Dedifferentiated amniotic fluid mesenchymal stem cell (primary cell): ENCODE results near the gene ERFL.
"Not testable (repeated sequence)": the region's sequence is repeated elsewhere in the genome, so short reads cannot be mapped to it uniquely, and the experiment has no call there.

ENCODE experiments used
- DNase-seq: peaks from one replicate; pipeline ENCODE4 v3.0.0-alpha.2; 2016; ENCODE audit errors: extremely low spot score

ERFL gene

GRCh38 chr19:41877916-41878905 is 50.0 kb downstream of the ERFL start:
- no peak for DNase-seq

DNA sequence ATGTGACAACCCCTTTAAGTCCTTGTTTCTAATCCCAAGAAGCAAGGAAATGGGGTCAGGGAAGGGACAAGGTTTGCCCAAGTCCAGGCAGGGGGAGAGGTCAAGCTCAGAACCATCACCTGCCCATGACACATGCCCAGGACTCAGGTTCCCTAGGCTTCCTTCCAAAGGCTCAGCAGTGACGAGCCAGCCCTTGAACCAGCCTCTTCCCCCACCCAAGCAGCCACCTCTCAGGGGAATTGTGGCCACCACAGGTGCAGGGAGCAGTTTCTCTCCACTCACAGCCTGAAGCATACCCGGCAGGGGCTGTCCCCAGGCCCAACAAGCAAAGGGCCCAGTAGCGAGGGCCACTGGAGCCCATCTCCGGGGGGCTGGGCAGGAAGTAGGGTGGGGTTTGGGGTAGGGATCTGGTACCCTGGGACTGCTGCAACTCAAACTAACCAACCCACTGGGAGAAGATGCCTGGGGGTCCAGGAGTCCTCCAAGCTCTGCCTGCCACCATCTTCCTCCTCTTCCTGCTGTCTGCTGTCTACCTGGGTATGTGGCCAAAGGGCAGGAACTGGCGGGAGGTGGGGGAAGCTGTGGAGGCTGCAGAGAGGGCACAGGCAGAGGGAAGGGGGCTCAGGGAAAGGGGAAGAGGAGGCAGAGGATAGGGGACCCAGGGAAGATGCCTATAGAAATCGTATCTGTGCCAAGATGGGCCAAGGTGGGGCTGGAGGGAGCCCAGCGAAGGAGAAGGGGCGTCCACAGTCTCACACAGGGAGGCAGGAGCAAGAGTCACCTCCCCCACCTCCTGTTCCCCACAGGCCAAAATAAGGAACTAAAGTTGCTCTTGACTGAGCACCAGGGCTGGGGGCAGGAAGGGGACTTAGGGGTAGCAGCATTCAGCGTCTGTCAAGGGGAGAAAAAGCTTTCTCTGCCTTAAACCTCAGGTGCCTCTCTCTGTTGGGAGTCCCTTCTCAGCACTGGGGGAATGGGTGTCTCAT is 51.1 kb downstream of the ERFL start, which contains the start of gene CD79A:
Gene CD79A (plus strand): TSS at position 433 of the 986 bp plus-strand sequence. CDS start 26 bp downstream, at position 459.
- DNase-seq = no peak

GRCh38 chr19:41875973-41876372 is 52.3 kb downstream of the ERFL start:
- DNase-seq = not testable (repeated sequence)

GRCh38 chr19:41872775-41873647 is 55.2 kb downstream of the ERFL start:
- no peak for DNase-seq

DNA sequence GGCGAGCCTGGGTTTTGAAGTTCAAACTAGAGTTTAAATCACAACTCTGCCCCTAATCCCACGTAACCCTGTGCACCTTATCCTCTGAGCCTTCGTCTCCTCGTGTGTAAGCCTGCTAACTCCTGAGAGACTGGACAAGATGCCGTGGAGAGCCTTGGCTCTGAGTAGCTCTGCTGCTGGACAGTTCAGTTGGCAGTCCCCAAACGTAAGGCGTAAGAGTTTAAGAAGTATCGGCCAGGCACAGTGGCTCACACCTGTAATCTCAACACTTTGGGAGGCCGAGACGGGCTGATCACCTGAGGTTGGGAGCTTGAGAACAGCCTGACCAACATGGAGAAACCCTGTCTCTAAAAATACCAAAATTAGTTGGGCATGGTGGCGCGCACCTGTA is 55.9 kb downstream of the ERFL start:
- no peak for DNase-seq

- DNase-seq = no peak
These were observed 56.5 kb downstream of the ERFL start for GRCh38 chr19:41871573-41872383.

GRCh38 chr19:41870401-41870873 is 57.8 kb downstream of the ERFL start:
- DNase-seq = no peak

DNA sequence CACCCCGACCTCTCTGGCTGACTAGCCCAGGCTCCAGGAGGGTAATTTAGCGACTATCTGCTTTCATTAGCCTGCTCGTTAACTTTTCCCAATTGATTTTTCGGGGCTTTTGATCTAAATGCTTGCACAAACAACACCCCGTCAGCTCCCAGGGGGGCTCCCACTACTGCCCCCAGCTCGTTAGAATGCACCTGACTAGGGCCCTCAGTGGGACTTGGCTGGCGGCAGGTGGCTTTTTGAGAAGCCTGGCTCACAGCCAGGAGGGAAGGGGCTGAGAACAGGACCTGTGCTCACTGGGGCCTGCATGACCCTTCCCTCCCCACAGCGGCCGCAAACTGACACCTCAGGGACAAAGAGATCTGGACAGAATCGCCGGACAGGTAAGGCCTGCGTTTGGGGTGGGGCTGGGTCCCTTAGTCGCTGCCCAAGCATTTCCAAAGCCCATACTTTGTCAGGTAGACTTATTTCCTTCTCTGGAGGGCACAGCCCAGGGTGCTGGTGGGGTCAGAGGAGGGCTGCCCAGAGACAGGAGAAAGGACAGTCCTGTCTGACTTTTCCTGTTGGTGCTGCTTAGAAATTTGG is 58.8 kb downstream of the ERFL start:
- DNase-seq = no peak

GRCh38 chr19:41868989-41869300 is 59.3 kb downstream of the ERFL start:
- DNase-seq = no peak

DNA sequence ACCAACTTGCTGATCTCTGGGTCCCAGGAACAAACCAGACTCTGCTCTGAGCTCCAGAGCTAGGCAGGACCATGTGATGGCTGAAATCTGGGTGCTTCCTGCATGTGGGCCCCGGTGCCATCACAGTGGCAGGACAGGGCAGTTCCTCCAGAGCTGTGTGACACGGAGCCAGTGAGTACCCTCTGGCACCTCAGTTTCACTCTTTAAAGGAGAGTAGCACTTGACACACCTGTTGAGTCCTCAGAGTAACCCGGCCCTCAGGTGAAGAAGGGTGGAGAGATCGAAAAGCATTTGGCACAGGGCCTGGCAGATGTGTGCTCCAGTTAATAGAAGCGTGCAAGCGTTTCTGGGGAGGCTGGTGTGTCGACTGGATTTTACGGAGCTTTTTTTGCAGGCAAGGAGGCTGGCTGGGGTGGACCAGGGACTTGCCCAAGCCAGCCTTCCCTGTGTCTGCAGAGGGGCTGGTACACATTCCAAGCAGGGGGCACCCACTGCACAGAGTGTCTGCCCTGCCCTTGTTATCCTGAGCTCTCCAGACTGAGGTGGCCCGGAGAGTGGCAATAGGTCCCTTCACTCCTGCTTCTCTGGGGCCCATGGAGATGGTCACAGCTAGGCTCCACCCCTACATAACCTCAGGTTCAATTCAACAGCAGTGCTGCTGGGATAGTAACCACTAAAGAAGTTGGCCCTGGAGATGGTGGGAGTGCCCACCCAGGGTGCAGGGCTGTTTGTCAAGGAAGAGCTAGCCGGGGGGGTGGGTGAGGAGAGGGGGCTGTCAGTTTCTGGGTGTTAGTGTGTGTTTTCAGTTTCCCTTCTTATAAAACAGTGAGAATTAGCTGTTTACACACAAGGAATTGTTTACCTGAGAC is 59.9 kb downstream of the ERFL start:
- DNase-seq = no peak

DNA sequence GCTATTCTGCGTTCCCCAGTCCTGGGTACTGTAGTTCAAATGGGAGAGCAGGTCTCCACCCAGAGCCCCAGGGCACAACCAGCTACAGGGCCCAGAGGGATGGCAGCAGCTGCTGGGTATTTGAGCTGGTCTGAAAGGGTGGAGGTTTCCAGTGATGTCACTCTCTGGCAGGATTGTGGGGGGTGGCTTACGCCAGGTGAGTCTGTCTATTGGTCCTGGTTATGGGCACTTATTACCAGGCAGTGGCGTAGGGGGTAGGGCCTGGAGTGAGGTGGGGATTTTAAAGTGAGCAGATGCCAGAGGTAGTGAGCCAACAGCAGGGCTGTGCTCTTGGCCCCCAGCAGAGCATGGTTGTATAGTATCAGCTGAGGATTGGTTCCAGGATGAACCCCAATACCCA is 62.0 kb downstream of the ERFL start:
- no peak for DNase-seq

GRCh38 chr19:41864374-41864773 is 63.9 kb downstream of the ERFL start:
- DNase-seq = no peak

DNA sequence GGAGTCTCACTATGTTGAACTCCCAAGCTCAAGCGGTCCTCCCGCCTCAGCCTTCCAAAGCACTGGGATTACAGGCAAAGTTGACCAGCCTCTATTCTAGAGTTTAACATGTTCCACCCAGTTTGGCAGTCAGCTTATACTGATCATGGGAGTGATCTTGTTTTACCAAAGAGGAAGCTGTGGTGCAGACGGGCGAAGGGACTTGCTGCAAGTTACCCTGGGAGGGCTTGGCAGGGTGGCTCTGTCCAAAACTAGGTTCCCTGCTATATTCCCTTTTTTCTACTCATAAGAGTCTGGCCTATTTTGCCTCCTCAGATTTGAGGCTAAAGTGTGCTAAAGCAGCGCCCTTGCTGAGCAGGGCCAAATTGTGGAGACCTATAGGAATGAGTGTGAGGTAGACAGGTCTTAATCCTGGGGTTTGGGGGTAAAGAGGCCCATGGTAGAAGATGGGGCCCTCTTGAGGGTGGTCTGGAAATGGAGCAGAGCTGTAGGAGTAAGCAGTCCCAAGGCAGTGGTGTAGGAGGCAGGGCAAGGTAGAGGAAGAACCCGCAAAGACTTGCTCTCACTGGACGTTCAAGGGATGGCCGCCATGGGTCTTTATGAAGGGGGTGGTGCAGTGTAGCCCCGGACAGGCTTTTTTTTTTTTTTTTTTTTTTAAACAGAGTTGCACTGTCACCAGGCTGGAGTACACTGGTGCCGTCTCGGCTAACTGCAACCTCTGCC is 64.9 kb downstream of the ERFL start:
- no peak for DNase-seq

DNA sequence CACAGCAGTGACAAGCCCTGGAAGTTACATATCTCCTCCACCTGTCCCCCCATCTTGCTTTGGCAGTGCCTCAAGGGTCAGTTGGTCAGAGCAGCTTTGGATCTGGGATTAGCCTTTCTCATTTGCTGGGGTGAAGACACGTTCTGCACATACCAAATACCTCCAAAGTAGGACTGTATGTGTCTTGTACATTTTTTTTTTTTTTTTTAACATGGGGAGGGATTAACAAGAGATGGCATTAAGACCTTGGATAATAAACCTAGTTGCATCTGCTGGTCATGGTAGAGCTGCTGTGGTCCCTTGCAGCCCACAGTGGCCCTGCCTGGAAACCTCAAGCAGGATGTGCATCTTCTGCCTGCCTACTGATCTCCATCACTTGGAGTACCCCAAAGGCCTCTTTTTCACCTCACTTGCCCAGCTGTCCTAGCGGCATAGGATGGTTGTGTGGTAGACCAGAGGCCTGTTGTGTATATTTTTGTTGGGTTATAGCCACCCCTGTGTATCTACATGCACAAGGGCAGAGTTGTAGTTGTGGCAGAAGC is 65.7 kb downstream of the ERFL start:
- DNase-seq = no peak

- no peak for DNase-seq
These were observed 66.4 kb downstream of the ERFL start for GRCh38 chr19:41861846-41862245.

DNA sequence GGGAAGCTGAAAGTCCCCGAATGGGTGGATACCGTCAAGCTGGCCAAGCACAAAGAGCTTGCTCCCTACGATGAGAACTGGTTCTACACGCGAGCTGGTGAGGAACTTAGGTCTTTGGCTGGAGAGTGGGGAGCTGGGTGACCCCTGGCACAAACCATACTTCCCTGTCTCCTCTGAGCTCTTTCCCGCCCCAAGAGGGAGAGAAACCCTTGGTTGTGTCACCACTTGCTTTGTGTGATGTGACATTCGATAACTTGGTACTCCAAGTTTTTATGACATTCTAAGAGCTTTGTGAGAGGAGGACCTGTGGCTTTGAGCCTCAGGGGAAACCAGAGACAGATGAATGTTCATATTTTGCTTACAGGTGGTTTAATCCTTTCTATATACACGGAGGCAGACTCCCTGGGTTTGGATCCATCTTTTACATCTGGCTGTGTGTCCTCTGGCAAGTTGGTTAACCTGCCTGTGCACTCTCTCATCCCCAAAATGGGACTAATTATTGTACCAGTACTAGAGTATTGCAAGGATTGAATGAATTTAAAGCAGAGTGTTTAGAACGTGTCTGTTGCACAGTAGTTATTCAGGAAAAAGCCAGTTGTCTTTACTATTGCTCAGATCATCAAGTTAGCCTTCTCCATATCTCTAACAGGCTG is 67.0 kb downstream of the ERFL start:
- DNase-seq = no peak

DNA sequence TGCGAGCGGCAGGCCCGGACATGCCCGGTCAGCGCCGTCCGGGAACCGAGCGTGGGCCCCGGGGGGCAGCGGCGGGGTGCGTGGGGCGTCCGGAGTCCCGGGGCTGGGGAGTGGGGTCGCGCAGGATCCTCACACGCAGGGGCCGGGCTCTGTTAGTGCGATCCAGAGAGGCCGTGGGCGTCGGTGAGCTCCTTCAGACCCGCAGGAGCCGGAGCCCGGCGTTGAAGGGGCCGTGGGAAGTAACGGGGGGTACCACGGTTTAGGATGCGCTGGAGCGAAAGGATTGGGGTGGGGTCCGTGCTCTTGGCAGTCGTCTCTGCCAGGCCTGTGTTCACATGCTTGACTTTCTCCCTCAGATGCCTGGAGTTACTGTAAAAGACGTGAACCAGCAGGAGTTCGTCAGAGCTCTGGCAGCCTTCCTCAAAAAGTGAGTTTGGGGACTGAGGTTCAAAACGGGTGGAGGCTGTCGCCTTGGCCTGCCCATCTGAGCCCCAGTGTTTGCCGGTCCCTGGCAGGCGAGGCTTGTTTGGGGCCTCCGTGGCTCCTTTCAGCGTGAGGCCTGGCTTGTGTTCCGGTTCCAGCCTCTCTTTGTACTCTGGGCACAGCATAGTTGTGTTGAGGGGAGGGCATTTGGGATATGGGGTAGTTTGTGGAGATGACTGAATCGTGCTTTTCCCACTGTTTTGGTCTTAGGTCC is 67.7 kb downstream of the ERFL start:
- no peak for DNase-seq
